HCT116 (cell line): ENCODE measurements around the gene NSUN4. TPM values are rescaled to one million over a fixed set of nuclear protein-coding genes. Genes with fewer than 3 reads are reported as not detected.

Experiments
- ATAC-seq: fragments of 200-7000 bp; cut with Tn5 transposase; 2 replicates; pipeline ENCODE4 v1.9.1; 2020; ENCODE audit warnings: mild to moderate bottlenecking, moderate library complexity
- BruUV-seq: library from RNA; stranded (reverse); fragments of 400-500 nt; replicated peaks from 2 replicates; lab custom pipeline; 2021; lab: Mats Ljungman, UMichigan
- CTCF ChIA-PET: fragments of 300-600 bp; sonication (Branson Sonifier 250); formaldehyde crosslinking; loops from one replicate; lab custom pipeline; 2021; ENCODE audit warnings: antibody characterized with exemption; lab: Charles Lee
- POLR2A ChIA-PET: fragments of 300-600, 350-600 bp; sonication (Branson Sonifier 250); formaldehyde crosslinking; loops from one replicate; lab custom pipeline; 2021; ENCODE audit warnings: antibody characterized with exemption; lab: Charles Lee
- RAD21 ChIA-PET, 2 experiments: fragments of 300-600 bp; sonication (Branson Sonifier 250); formaldehyde crosslinking; loops; one replicate each; lab custom pipeline; 2023; ENCODE audit warnings: low total read pairs in 2 of 2; ENCODE audit not compliant: uncharacterized antibody in 2 of 2, unreplicated experiment in 2 of 2, low non-redundant PET in 1 of 2; lab: Charles Lee
- DNase-seq: peaks from one replicate; pipeline ENCODE4 v3.0.0-alpha.2; 2010; ENCODE audit warnings: low read depth, low spot score
- H2AFZ ChIP-seq: fragments of 200-600 bp; shearing (Covaris generic), sonication (generic); 2 replicates; pipeline ENCODE4 v1.6.1; 2017; ENCODE audit warnings: low read depth, mixed run types, mixed read lengths, antibody characterized with exemption, low read length; ENCODE audit not compliant: poor library complexity, severe bottlenecking
- H3K27ac ChIP-seq: 2 replicates; pipeline ENCODE4 v1.5.1; 2012; ENCODE audit warnings: low read depth, low read length
- H3K27me3 ChIP-seq: fragments of 200-600 bp; sonication (generic); 2 replicates; pipeline ENCODE4 v1.6.1; 2016; ENCODE audit warnings: mixed run types, low read length, mixed read lengths; ENCODE audit not compliant: insufficient read depth
- H3K36me3 ChIP-seq, 2 experiments: fragments of 200-500 bp in 1 of 2; fragments of 200-600 bp in 1 of 2; sonication (Bioruptor generic) in 1 of 2; sonication (generic) in 1 of 2; 2 replicates each; pipeline versions ENCODE4 v1.5.1 to v1.6.1; 2014 to 2016; ENCODE audit warnings: low read length in 2 of 2, inconsistent platforms in 1 of 2, mixed read lengths in 1 of 2, mixed run types in 1 of 2; ENCODE audit not compliant: insufficient read depth in 2 of 2, control insufficient read depth in 1 of 2
- H3K4me1 ChIP-seq, 2 experiments: fragments of 200-600 bp in 1 of 2; sonication (generic) in 1 of 2; 2 replicates each; pipeline versions ENCODE4 v1.5.1 to v1.6.1; 2012 to 2017; ENCODE audit warnings: low read length in 2 of 2, inconsistent platforms in 1 of 2, mild to moderate bottlenecking in 1 of 2, mixed read lengths in 1 of 2, mixed run types in 1 of 2, moderate library complexity in 1 of 2; ENCODE audit not compliant: insufficient read depth in 2 of 2, control insufficient read depth in 1 of 2
- H3K4me2 ChIP-seq: fragments of 200-600 bp; sonication (generic); 2 replicates; pipeline ENCODE4 v1.6.1; 2017; ENCODE audit warnings: mixed run types, low read length, mixed read lengths
- H3K4me3 ChIP-seq, 2 experiments: fragments of 200-600 bp in 1 of 2; sonication (generic) in 1 of 2; replicated peaks in 1 of 2; 2 replicates each; pipeline ENCODE4 v1.5.1; 2011 to 2016; ENCODE audit warnings: low read length in 2 of 2, control low read depth in 1 of 2, low read depth in 1 of 2, mild to moderate bottlenecking in 1 of 2, mixed read lengths in 1 of 2, mixed run types in 1 of 2
- H3K79me2 ChIP-seq: fragments of 200-600 bp; sonication (generic); 2 replicates; pipeline ENCODE4 v1.6.1; 2017; ENCODE audit warnings: mild to moderate bottlenecking, mixed run types, low read length, moderate library complexity, mixed read lengths; ENCODE audit not compliant: insufficient read depth
- H3K9ac ChIP-seq: fragments of 200-600 bp; sonication (generic); 2 replicates; pipeline ENCODE4 v1.6.1; 2016; ENCODE audit warnings: low read length, mixed read lengths
- H3K9me2 ChIP-seq: fragments of 200-600 bp; sonication (generic), shearing (Covaris generic); 2 replicates; pipeline ENCODE4 v1.6.1; 2017; ENCODE audit warnings: mixed run types, mild to moderate bottlenecking, moderate library complexity; ENCODE audit not compliant: insufficient read depth
- H3K9me3 ChIP-seq, 2 experiments: fragments of 200-500 bp in 1 of 2; fragments of 200-600 bp in 1 of 2; sonication (Bioruptor generic) in 1 of 2; sonication (generic) in 1 of 2; 2 replicates each; pipeline ENCODE4 v1.6.1; 2014 to 2017; ENCODE audit warnings: low read length in 2 of 2, mixed read lengths in 2 of 2, inconsistent platforms in 1 of 2, low read depth in 1 of 2, mild to moderate bottlenecking in 1 of 2, mixed run types in 1 of 2, moderate library complexity in 1 of 2; ENCODE audit not compliant: control insufficient read depth in 1 of 2, insufficient read depth in 1 of 2
- H4K20me1 ChIP-seq: fragments of 200-600 bp; sonication (generic), shearing (Covaris generic); 2 replicates; pipeline ENCODE4 v1.6.1; 2017; ENCODE audit warnings: mixed run types, mild to moderate bottlenecking, moderate library complexity; ENCODE audit not compliant: insufficient read depth
- CBX3 ChIP-seq: IDR thresholded peaks from 2 replicates; pipeline ENCODE4 v1.6.1; 2012; ENCODE audit warnings: low read depth
- ELF1 ChIP-seq: IDR thresholded peaks from 2 replicates; pipeline ENCODE4 v1.6.1; 2012; ENCODE audit warnings: low read depth, borderline replicate concordance
- JUND ChIP-seq: IDR thresholded peaks from 2 replicates; pipeline ENCODE4 v1.6.1; 2012
- POLR2A ChIP-seq: IDR thresholded peaks from 2 replicates; pipeline ENCODE4 v1.7.0; 2011; ENCODE audit warnings: borderline replicate concordance; ENCODE audit not compliant: insufficient read depth, insufficient read length; ENCODE audit errors: extremely low read depth
- SIN3A ChIP-seq: IDR thresholded peaks from 2 replicates; pipeline ENCODE4 v1.6.1; 2012; ENCODE audit warnings: low read depth
- SRF ChIP-seq: IDR thresholded peaks from 2 replicates; pipeline ENCODE4 v1.6.1; 2012; ENCODE audit warnings: low read depth
- TCF7L2 ChIP-seq: IDR thresholded peaks from 2 replicates; pipeline ENCODE4 v1.7.0; 2011; ENCODE audit warnings: borderline replicate concordance, inconsistent platforms; ENCODE audit not compliant: insufficient read depth, insufficient read length; ENCODE audit errors: extremely low read depth
- ZFX ChIP-seq: fragments of 450-650 bp; IDR thresholded peaks from 2 replicates; pipeline ENCODE4 v1.6.1; 2017
- intact Hi-C: fragments of 100-400 bp; cut with micrococcal nuclease; formaldehyde crosslinking; loops from 2 replicates; pipeline ENCODE4 v1.10.0; 2022
- total RNA-seq: library from RNA; stranded (reverse); gene quantifications from one replicate; pipeline ENCODE4 v1.2.1, GENCODE V29; 2021; ENCODE audit not compliant: unreplicated experiment
- TF ChIP-seq, protein P1 (sequence below): IDR thresholded peaks from 2 replicates; pipeline ENCODE4 v1.6.1; 2011; ENCODE audit warnings: mild to moderate bottlenecking, low read length, moderate library complexity; ENCODE audit not compliant: insufficient replicate concordance; ENCODE audit errors: extremely low read depth

The NSUN4 gene
- total RNA-seq, 1 experiment from 2014 or later: 27.8 TPM

DNA sequence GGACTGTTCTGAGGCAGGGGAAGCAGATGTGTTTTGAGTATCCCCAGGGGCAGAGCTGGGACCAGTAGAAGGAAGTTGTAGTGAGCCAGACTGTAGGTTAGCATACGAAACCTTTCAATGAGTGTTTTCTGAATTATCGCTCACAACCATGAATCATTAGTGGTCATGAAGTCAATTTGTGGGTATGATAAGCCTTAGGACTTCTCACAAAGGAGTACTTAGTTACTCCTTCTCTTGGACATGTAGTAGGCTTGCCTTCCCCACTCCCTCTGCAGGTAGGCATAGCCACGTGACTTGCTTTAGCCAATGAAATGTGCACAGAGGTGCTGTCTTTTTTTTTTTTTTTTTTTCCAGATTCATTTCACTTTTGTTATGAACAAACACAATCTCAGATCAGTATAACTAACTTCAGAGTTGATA lies 29.6 kb downstream of the NSUN4 start:
- H3K36me3 ChIP-seq: peaks cover 5% of the 10 kb centered on the region in 2 experiments; a peak in 2 of 4 replicates
- intact Hi-C loops: no loop called here
- no peaks in the 10 kb centered on the region for H3K27me3 ChIP-seq
- ChIA-PET CTCF (no interaction called here), RAD21 (no interaction called here), POLR2A (no interaction called here)
- TF ChIP-seq SIN3A (no peak), ZFX (no peak), TCF7L2 (no peak), POLR2A (no peak), ELF1 (no peak), SRF (no peak), JUND (no peak)
- TF ChIP-seq, protein P1, sequence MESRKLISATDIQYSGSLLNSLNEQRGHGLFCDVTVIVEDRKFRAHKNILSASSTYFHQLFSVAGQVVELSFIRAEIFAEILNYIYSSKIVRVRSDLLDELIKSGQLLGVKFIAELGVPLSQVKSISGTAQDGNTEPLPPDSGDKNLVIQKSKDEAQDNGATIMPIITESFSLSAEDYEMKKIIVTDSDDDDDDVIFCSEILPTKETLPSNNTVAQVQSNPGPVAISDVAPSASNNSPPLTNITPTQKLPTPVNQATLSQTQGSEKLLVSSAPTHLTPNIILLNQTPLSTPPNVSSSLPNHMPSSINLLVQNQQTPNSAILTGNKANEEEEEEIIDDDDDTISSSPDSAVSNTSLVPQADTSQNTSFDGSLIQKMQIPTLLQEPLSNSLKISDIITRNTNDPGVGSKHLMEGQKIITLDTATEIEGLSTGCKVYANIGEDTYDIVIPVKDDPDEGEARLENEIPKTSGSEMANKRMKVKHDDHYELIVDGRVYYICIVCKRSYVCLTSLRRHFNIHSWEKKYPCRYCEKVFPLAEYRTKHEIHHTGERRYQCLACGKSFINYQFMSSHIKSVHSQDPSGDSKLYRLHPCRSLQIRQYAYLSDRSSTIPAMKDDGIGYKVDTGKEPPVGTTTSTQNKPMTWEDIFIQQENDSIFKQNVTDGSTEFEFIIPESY: no peak
- H2AFZ ChIP-seq: no peak overlapping the region
- no peak for DNase-seq
- no TSS peak for BruUV-seq
- peak; percentile 51 for ATAC-seq
- H3K4me2 ChIP-seq: no peak overlapping the region
- H3K9me2 ChIP-seq: no peaks in the 10 kb centered on the region
- H3K9me3 ChIP-seq: no peaks in the 10 kb centered on the region
- no peaks in the 10 kb centered on the region for H4K20me1 ChIP-seq
- H3K4me3 ChIP-seq: no peak overlapping the region
- H3K79me2 ChIP-seq: no peaks in the 10 kb centered on the region
- peak overlapping the region; percentile 17; the same call in 1 of the 2 replicates for H3K27ac ChIP-seq
- H3K9ac ChIP-seq: no peak overlapping the region
- no peaks in the 10 kb centered on the region for H3K4me1 ChIP-seq

DNA sequence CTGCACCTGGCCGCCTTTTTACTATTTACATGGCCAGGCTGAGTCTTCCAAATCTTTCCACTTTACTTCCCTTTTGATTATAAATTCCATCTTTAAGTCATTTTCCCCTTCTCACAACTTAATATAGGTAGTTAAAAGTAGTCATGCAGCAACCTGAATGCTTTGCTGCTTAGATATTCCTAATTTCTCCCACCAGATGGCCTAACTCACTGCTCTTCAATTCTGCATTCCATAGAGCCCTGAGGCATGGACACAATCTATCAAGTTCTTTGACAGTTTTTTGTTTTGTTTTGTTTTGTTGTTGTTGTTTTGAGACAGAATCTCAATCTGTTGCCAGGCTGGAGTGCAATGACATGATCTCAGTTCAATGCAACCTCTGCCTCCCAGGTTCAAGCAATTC lies 31.8 kb downstream of the NSUN4 start:
- TF ChIP-seq CBX3 (no peak), ELF1 (no peak), JUND (no peak)
- ATAC-seq (no peak), DNase-seq (no peak)
- Histone ChIP-seq H3K27me3 (no peaks in the 10 kb centered on the region), H2AFZ (no peak overlapping the region), H3K36me3 (peaks cover 5% of the 10 kb centered on the region in 2 experiments; a peak in 2 of 4 replicates), H3K9me3 (no peaks in the 10 kb centered on the region), H3K4me2 (no peak overlapping the region), H3K4me1 (no peaks in the 10 kb centered on the region), H3K79me2 (no peaks in the 10 kb centered on the region), H3K27ac (no peak overlapping the region), H3K9me2 (no peaks in the 10 kb centered on the region), H4K20me1 (no peaks in the 10 kb centered on the region), H3K4me3 (no peak overlapping the region), H3K9ac (no peak overlapping the region)
- ChIA-PET RAD21 (no interaction called here), CTCF (no interaction called here), POLR2A (no interaction called here)
- intact Hi-C loops: no loop called here
- no TSS peak for BruUV-seq
